ENCODE measurements around the gene CLRN3.

DNA sequence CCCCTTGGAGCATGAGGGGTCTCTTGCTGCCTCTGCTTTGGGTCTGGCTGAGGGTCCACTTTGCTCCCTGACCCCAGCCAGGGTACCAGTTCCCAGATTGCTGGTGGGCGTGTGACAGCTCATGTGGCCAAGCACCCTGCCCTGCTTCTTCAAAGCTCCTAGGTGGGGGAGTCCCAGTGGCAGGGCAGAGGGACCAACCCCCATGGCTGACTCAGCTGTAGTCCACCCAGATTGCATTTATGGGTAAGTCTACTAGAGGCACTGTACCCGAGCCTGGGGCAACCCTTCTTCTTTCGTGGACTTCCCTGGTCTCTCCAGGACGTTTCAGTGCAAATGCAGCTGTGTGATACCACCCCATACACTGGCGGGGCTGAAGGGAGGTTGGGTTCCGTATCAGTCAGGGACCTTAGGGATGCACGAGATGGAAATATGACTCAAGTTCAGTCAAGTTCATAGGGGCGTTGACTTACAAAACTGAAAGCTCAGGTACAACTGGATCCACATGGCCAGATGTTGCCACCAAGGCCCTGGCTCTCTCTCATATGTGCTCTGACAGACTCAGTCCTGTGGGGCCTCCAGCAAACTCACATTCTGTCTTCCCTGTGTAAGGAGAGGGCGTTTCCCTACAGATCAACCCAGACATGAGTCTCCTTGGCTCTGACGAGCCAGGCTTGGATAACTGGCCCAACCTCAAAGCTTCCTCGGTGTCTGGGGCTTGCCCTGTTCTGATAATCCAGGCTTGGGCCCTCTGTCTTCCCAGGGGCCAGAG is 27.7 kb upstream of the CLRN3 start:
- TF ChIP-seq, protein P1, sequence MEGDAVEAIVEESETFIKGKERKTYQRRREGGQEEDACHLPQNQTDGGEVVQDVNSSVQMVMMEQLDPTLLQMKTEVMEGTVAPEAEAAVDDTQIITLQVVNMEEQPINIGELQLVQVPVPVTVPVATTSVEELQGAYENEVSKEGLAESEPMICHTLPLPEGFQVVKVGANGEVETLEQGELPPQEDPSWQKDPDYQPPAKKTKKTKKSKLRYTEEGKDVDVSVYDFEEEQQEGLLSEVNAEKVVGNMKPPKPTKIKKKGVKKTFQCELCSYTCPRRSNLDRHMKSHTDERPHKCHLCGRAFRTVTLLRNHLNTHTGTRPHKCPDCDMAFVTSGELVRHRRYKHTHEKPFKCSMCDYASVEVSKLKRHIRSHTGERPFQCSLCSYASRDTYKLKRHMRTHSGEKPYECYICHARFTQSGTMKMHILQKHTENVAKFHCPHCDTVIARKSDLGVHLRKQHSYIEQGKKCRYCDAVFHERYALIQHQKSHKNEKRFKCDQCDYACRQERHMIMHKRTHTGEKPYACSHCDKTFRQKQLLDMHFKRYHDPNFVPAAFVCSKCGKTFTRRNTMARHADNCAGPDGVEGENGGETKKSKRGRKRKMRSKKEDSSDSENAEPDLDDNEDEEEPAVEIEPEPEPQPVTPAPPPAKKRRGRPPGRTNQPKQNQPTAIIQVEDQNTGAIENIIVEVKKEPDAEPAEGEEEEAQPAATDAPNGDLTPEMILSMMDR (IDR thresholded peaks at IDR 0.05 in 4 of 5, conservative IDR thresholded peaks at IDR 0.05 in 1 of 5), result no peak
- TF ChIP-seq POLR2A (IDR thresholded peaks at IDR 0.05), result no peak

All from gastrocnemius medialis (tissue), 4 donors.